ENCODE results near the gene ADIG. TPM values are rescaled to one million over a fixed set of nuclear protein-coding genes. Genes with fewer than 3 reads are reported as not detected.

The ADIG gene
- total and polyA plus RNA-seq, 2 of the 8 experiments (the other 6 are each of a cell fraction or from before 2014, with no cell fraction given): not detected

DNA sequence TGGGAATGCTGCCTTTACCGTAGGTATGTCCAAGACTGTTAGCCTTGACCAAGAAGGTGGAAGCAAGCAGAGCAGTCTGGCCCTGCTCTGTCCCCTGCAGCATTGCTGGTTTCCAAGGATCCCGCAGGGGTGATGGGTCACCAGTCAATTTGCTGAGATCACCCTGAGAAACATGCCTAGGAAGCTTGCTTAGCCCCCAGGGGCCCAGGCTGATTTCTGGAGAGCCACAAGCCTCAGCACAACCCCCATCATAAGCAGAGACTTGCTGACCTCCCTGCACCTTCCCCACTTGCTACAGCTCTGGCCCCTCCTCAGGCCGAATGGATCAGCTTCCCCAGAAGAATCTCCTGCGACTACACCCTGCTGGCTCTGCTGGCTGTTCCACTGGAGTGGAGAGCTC, 42.1 kb downstream of the ADIG start:
- Histone ChIP-seq H2BK12ac (ENCODE audit: low read depth, low read length) (no peak overlapping the region), H4K8ac (ENCODE audit: extremely low read depth, insufficient read depth, low read length) (no peak overlapping the region), H3K27ac (ENCODE audit: low read depth, low read length) (no peak overlapping the region), H3K27me3 (replicated peaks in 1 of 4; ENCODE audit: control insufficient read depth in 3 of 4, extremely low read depth in 1 of 4, insufficient read depth in 3 of 4, low read length in 3 of 4) (no peaks in the 10 kb centered on the region; a peak in 1 of 7 replicates), H3K4me2 (ENCODE audit: insufficient read depth in 1 of 2, low read depth in 2 of 2, low read length in 2 of 2) (no peak overlapping the region), H3K4me1 (replicated peaks in 1 of 4; ENCODE audit: control insufficient read depth in 3 of 4, insufficient read depth in 4 of 4, low read length in 3 of 4) (peaks cover 0 to 9% (median 3%) of the 10 kb centered on the region in 4 experiments; a peak in 3 of 7 replicates), H4K20me1 (replicated peaks in 1 of 2; ENCODE audit: control insufficient read depth in 1 of 2, insufficient read depth in 2 of 2, low read length in 2 of 2) (no peaks in the 10 kb centered on the region), H3K4ac (replicated peaks; ENCODE audit: insufficient read length, low read depth, low read length) (no peak overlapping the region), H3K36me3 (ENCODE audit: control insufficient read depth in 2 of 4, insufficient read depth in 4 of 4, low read length in 3 of 4) (no peaks in the 10 kb centered on the region), H3K18ac (ENCODE audit: extremely low read depth, low read length) (no peak overlapping the region), H2BK120ac (replicated peaks; ENCODE audit: low read depth, low read length) (no peak overlapping the region), H4K5ac (ENCODE audit: insufficient read length, low read depth, low read length) (no peak overlapping the region), H2BK20ac (ENCODE audit: low read length) (no peak overlapping the region), H3K9ac (replicated peaks in 1 of 4; ENCODE audit: extremely low read depth in 1 of 4, low read depth in 3 of 4, low read length in 3 of 4) (no peak overlapping the region), H2AK5ac (ENCODE audit: low read depth, low read length) (no peak overlapping the region), H3K14ac (ENCODE audit: insufficient read length) (no peak overlapping the region), H3K23me2 (ENCODE audit: low read depth, low read length) (peaks cover 6% of the 10 kb centered on the region; the same call in 1 of the 2 replicates), H3K79me1 (ENCODE audit: low read depth, low read length) (no peaks in the 10 kb centered on the region), H3K79me2 (ENCODE audit: control insufficient read depth in 1 of 2, insufficient read depth in 2 of 2, low read length in 2 of 2) (no peaks in the 10 kb centered on the region), H3K56ac (replicated peaks; ENCODE audit: insufficient read length, low read depth, low read length) (no peak overlapping the region), H2BK5ac (ENCODE audit: low read depth, low read length) (no peak overlapping the region), H2AFZ (ENCODE audit: low read length) (no peak overlapping the region), H3K23ac (ENCODE audit: insufficient read length) (no peak overlapping the region), H3K9me3 (ENCODE audit: insufficient read depth in 2 of 2, low read depth in 1 of 2, low read length in 1 of 2) (no peaks in the 10 kb centered on the region), H2BK15ac (ENCODE audit: low read length) (no peak overlapping the region), H4K91ac (replicated peaks; ENCODE audit: insufficient read length, low read length) (no peak overlapping the region), H3K4me3 (ENCODE audit: extremely low read depth in 1 of 4, insufficient read depth in 2 of 4, low read depth in 3 of 4, low read length in 4 of 4) (no peak overlapping the region)
- TF ChIP-seq TAF1 (IDR thresholded peaks at IDR 0.05; ENCODE audit: low read depth, low read length): no peak
- CTCF ChIA-PET (ENCODE audit: partially characterized antibody): interaction anchor here (0.7 to 1.5 kb wide), 4 partner anchors 10 to 36 kb away, joined by 3 to 8 read pairs (median 4); no protein-coding TSS in a partner anchor
- POLR2A ChIA-PET (ENCODE audit: partially characterized antibody): no interaction called here
- WGBS, 2 experiments (ENCODE audit: extremely low coverage in 1 of 2, insufficient coverage in 1 of 2, insufficient read length in 1 of 2, insufficient replicate concordance in 2 of 2, low coverage in 1 of 2, low lambda C conversion rate in 2 of 2, missing lambda C conversion rate in 1 of 2): 93% methylated on average over 4 of the region's 4 CpGs; no CpG with 5 or more reads in 1 of the 2 experiments
- DNase-seq (ENCODE audit: low read depth in 1 of 2, low spot score in 2 of 2) (no peak), FAIRE-seq (no peak)
